Mesothelial cell of epicardium (in vitro differentiated cells): Measurements from ENCODE around the gene ANKRD11. TPM values are rescaled to one million over a fixed set of nuclear protein-coding genes. Genes with fewer than 3 reads are reported as not detected.

Source experiments
- DNase-seq, 2 experiments: peaks; one replicate each; pipeline ENCODE4 v3.0.0; 2021; ENCODE audit warnings: low spot score in 2 of 2; ENCODE audit not compliant: unreplicated experiment in 2 of 2
- H3K27ac Mint-ChIP-seq: 2 replicates; pipeline ENCODE4 v1.8.0; 2021; ENCODE audit warnings: mixed read lengths
- H3K27me3 Mint-ChIP-seq: 2 replicates; pipeline ENCODE4 v1.8.0; 2021; ENCODE audit warnings: low read depth, mixed read lengths
- H3K36me3 Mint-ChIP-seq: 2 replicates; pipeline ENCODE4 v1.8.0; 2021; ENCODE audit warnings: mixed read lengths
- H3K4me1 Mint-ChIP-seq: 2 replicates; pipeline ENCODE4 v1.8.0; 2021; ENCODE audit warnings: mixed read lengths
- H3K4me3 Mint-ChIP-seq: 2 replicates; pipeline ENCODE4 v1.8.0; 2021; ENCODE audit warnings: mild to moderate bottlenecking, moderate library complexity, mixed read lengths
- H3K9me3 Mint-ChIP-seq: 2 replicates; pipeline ENCODE4 v1.8.0; 2021; ENCODE audit warnings: mixed read lengths
- total RNA-seq: library from RNA; stranded (reverse); gene quantifications from 3 replicates; pipeline ENCODE4 v1.2.1, GENCODE V29; 2021
- TF ChIP-seq, protein P1 (sequence below): fragments of 200-600 bp; sonication (generic); IDR thresholded peaks from one replicate; pipeline ENCODE4 v1.5.0; 2021; ENCODE audit warnings: antibody characterized with exemption; ENCODE audit not compliant: unreplicated experiment

ANKRD11 gene
- total RNA-seq, 1 donor from 2014 or later, result 247 TPM

DNA sequence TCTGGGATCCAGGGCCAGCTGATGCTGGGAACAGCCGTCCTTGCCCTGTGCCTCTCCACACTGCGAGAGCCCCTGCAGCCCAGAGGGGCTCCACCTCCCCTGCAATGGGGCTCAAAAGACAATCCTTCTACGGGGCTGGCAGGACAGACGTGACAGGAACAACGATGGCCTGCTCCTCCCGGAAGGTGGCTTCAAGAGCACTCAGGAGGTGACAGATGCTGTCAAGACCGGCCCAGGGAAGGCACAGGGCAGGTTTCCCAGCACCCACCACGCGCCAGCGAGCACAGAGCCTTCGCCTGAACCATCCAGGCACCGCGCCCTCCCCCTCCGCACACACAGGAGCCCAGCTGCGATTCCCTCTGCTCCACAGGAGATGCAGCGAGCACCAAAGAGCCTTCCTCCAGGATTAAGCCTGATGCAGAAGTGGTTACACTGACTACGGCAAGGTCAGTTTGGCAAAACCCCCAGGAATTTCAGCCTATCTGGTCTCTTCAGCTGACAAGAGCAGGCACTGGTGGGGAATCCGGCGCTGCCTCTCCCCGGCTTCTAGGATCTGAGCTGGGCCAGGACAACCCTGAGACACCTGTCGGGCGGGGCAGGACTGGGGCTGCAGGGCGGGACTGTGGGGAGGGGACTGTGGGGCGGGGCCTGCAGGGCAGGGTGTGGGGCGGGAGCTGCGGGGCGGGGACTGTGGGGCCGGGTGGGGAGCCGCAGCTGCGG lies 169.4 kb downstream of the ANKRD11 start:
- no peaks in the 10 kb centered on the region for H3K36me3 Mint-ChIP-seq
- no peaks in the 10 kb centered on the region for H3K27me3 Mint-ChIP-seq
- no peaks in the 10 kb centered on the region for H3K9me3 Mint-ChIP-seq
- H3K4me3 Mint-ChIP-seq, result peak overlapping the region; percentile 7
- peak in 1 of 2 experiments; percentile 48 for DNase-seq
- TF ChIP-seq, protein P1, sequence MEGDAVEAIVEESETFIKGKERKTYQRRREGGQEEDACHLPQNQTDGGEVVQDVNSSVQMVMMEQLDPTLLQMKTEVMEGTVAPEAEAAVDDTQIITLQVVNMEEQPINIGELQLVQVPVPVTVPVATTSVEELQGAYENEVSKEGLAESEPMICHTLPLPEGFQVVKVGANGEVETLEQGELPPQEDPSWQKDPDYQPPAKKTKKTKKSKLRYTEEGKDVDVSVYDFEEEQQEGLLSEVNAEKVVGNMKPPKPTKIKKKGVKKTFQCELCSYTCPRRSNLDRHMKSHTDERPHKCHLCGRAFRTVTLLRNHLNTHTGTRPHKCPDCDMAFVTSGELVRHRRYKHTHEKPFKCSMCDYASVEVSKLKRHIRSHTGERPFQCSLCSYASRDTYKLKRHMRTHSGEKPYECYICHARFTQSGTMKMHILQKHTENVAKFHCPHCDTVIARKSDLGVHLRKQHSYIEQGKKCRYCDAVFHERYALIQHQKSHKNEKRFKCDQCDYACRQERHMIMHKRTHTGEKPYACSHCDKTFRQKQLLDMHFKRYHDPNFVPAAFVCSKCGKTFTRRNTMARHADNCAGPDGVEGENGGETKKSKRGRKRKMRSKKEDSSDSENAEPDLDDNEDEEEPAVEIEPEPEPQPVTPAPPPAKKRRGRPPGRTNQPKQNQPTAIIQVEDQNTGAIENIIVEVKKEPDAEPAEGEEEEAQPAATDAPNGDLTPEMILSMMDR, result no peak
- H3K27ac Mint-ChIP-seq, result peak overlapping the region; percentile 76
- H3K4me1 Mint-ChIP-seq, result peaks cover 65% of the 10 kb centered on the region

DNA sequence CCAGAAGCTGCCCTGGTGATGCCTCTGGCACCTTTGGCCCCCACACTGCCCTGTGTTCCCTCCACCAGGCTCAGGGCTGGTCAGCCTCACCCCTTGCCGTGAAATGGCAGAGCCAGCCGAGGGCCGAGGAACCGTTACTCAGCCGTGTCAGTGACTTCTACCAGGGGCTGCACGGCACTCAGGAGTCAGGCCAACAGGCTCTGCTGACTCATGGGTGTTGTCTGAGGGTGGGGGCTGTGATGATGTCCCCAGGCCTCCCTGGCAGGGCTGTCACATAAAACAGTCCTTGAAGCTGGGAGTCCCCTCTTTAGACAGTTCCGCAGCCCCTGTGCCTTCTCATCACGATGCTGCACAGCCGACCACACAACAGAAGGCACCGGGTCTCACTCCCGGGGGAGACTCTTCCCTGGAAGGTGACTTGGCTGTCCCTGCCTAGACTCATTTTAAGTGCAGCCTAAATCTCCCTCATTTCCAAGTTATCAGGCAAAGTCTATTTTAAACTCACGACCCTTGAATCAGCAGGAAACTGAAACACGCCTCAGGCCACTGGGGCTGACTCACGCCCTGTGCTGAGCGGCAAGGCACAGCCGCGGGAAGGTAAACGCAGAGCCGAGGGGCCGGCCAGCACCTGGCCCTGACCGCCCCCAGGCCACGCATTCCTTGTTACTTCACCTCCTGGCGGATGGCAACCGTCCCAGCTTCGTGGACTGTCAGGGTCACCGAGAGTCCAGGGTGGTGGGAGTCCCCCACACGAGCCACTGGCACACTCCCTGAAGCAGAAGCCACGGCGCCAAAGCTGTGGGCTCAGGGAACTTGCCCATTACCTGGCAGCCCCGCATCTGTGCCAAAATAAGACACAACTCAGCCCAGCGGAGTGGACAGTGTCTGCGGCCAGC lies 170.2 kb downstream of the ANKRD11 start:
- Mint-ChIP-seq H3K27me3 (no peaks in the 10 kb centered on the region), H3K4me3 (peak overlapping the region; percentile 14), H3K36me3 (no peaks in the 10 kb centered on the region), H3K27ac (peak overlapping the region; percentile 76), H3K4me1 (peaks cover 57% of the 10 kb centered on the region), H3K9me3 (no peaks in the 10 kb centered on the region)
- DNase-seq, result peak in 1 of 2 experiments; percentile 59
- TF ChIP-seq, protein P1, result no peak

DNA sequence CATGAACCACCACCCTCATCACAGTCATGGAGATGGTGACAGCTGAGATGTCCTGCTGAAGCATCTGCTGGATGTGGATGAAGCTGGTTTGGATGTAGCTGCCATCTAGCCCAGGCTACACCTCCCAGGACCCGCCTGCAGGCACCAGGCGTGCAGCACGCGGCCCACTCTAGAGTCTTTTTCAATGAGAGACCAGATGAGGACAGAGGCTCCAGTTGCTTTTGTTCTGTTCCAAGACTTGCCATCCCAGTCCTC lies 170.8 kb downstream of the ANKRD11 start:
- Mint-ChIP-seq H3K27me3 (no peaks in the 10 kb centered on the region), H3K4me3 (no peak overlapping the region), H3K4me1 (peaks cover 53% of the 10 kb centered on the region), H3K36me3 (no peaks in the 10 kb centered on the region), H3K27ac (peak overlapping the region; percentile 76), H3K9me3 (no peaks in the 10 kb centered on the region)
- TF ChIP-seq, protein P1, result no peak
- DNase-seq, result no peak

DNA sequence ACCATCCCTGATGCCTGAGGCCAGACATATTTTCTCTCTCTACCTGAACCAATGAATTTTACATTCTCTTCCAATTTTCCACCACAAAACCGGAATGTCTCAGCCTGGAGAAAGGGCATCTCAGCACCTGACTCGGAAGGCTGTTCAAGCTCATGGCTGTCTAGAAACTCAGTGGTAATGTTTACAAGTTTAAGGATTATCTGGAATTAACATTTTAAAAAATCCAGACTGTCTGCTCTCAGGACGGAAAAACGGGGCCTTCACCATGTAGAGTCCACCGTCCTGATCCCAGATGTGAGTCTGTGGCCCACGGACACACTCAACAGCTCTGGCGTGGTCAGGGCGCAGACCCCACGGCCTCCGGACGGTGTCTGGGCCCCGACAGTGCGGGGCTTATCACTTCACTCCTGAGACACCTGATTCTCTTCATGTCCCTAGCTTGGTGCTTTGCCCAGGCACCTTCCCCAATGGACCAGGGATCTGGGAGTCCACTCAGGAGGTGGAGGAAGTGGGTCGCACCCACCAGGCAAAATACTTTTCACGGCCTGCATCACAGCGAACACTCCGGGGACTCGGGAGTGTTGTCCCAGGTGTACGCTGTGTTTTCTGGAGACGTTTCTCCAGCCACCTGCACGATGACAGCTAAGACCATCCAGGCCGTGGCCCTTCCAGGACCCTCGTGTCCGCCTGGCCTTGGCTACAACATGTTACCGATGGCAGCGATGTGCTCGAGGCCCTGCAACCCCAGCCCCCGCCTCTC lies 171.3 kb downstream of the ANKRD11 start:
- Mint-ChIP-seq H3K4me3 (no peak overlapping the region), H3K27ac (no peak overlapping the region), H3K36me3 (no peaks in the 10 kb centered on the region), H3K9me3 (no peaks in the 10 kb centered on the region), H3K4me1 (peaks cover 52% of the 10 kb centered on the region), H3K27me3 (no peaks in the 10 kb centered on the region)
- TF ChIP-seq, protein P1, result no peak
- DNase-seq, result no peak

DNA sequence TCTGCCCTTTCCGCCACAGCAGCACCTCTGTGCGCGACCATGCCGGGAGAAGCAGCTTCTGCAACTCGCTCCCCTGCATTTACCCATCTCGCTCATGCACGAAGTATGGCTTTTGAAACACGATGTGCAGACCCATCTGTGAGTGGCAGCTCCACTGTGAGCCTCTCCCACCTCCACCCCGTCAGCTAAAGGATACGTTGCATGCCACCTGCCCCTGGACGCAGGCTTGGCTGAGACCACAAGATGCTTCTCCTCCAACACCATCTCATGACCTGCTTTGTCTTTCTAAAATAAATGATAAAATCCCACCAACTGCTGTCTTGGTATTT lies 172.0 kb downstream of the ANKRD11 start:
- Mint-ChIP-seq H3K4me1 (peaks cover 46% of the 10 kb centered on the region), H3K4me3 (no peak overlapping the region), H3K36me3 (no peaks in the 10 kb centered on the region), H3K27ac (no peak overlapping the region), H3K9me3 (no peaks in the 10 kb centered on the region), H3K27me3 (no peaks in the 10 kb centered on the region)
- DNase-seq, result no peak
- TF ChIP-seq, protein P1, result no peak
